ENCODE measurements around the gene COMMD4. TPM values are rescaled to one million over a fixed set of nuclear protein-coding genes. Genes with fewer than 3 reads are reported as not detected.

The COMMD4 gene
- total and polyA plus RNA-seq, 2 of the 8 experiments (the other 6 are each of a cell fraction or from before 2014, with no cell fraction given) = 131 to 236 TPM

GRCh38 chr15:75349851-75350588, 14.2 kb downstream of the COMMD4 start:
- ChIA-PET CTCF (ENCODE audit: partially characterized antibody) (no interaction called here), POLR2A (ENCODE audit: partially characterized antibody) (interaction anchor here (2.2 to 8.2 kb wide), 3 partner anchors 11 to 18 kb away, joined by 9 to 69 read pairs (median 25); partner anchors contain the start of gene MAN2C1)
- no peak overlapping the region for H2BK12ac ChIP-seq (ENCODE audit: low read depth, low read length)
- H3K23ac ChIP-seq (ENCODE audit: insufficient read length) = no peak overlapping the region
- H3K27me3 ChIP-seq (replicated peaks in 1 of 4; ENCODE audit: control insufficient read depth in 3 of 4, extremely low read depth in 1 of 4, insufficient read depth in 3 of 4, low read length in 3 of 4) = peaks cover 0 to 31% (median 16%) of the 10 kb centered on the region in 4 experiments; a peak in 5 of 7 replicates
- H3K4me2 ChIP-seq (ENCODE audit: insufficient read depth in 1 of 2, low read depth in 2 of 2, low read length in 2 of 2) = no peak overlapping the region
- no peak overlapping the region for H2BK5ac ChIP-seq (ENCODE audit: low read depth, low read length)
- no peak overlapping the region for H3K56ac ChIP-seq (replicated peaks; ENCODE audit: insufficient read length, low read depth, low read length)
- peaks cover 0 to 7% of the 10 kb centered on the region in 2 experiments for H4K20me1 ChIP-seq (replicated peaks in 1 of 2; ENCODE audit: control insufficient read depth in 1 of 2, insufficient read depth in 2 of 2, low read length in 2 of 2)
- H3K27ac ChIP-seq (ENCODE audit: low read depth, low read length) = no peak overlapping the region
- H2AFZ ChIP-seq (ENCODE audit: low read length) = no peak overlapping the region
- H3K9ac ChIP-seq (replicated peaks in 1 of 4; ENCODE audit: extremely low read depth in 1 of 4, low read depth in 3 of 4, low read length in 3 of 4) = no peak overlapping the region
- no peak overlapping the region for H2AK5ac ChIP-seq (ENCODE audit: low read depth, low read length)
- no peaks in the 10 kb centered on the region for H3K79me2 ChIP-seq (ENCODE audit: control insufficient read depth in 1 of 2, insufficient read depth in 2 of 2, low read length in 2 of 2)
- no peaks in the 10 kb centered on the region; the same call in 1 of the 2 replicates for H3K79me1 ChIP-seq (ENCODE audit: low read depth, low read length)
- peaks cover 0 to 9% (median 5%) of the 10 kb centered on the region in 4 experiments; a peak in 4 of 7 replicates for H3K4me1 ChIP-seq (replicated peaks in 1 of 4; ENCODE audit: control insufficient read depth in 3 of 4, insufficient read depth in 4 of 4, low read length in 3 of 4)
- no peak overlapping the region for H3K4me3 ChIP-seq (ENCODE audit: extremely low read depth in 1 of 4, insufficient read depth in 2 of 4, low read depth in 3 of 4, low read length in 4 of 4)
- WGBS, 2 experiments (ENCODE audit: extremely low coverage in 1 of 2, insufficient coverage in 1 of 2, insufficient read length in 1 of 2, insufficient replicate concordance in 2 of 2, low coverage in 1 of 2, low lambda C conversion rate in 2 of 2, missing lambda C conversion rate in 1 of 2) = 88% methylated on average over 9 of the region's 9 CpGs; no CpG with 5 or more reads in 1 of the 2 experiments
- no peaks in the 10 kb centered on the region for H3K36me3 ChIP-seq (ENCODE audit: control insufficient read depth in 2 of 4, insufficient read depth in 4 of 4, low read length in 3 of 4)
- no peak overlapping the region for H4K8ac ChIP-seq (ENCODE audit: extremely low read depth, insufficient read depth, low read length)
- no peak overlapping the region for H2BK120ac ChIP-seq (replicated peaks; ENCODE audit: low read depth, low read length)
- FAIRE-seq (no peak), DNase-seq (ENCODE audit: low read depth in 1 of 2, low spot score in 2 of 2) (no peak)
- peaks cover 17% of the 10 kb centered on the region for H3K23me2 ChIP-seq (ENCODE audit: low read depth, low read length)
- H3K4ac ChIP-seq (replicated peaks; ENCODE audit: insufficient read length, low read depth, low read length) = no peak overlapping the region
- no peak overlapping the region for H3K18ac ChIP-seq (ENCODE audit: extremely low read depth, low read length)
- no peak overlapping the region for H2BK20ac ChIP-seq (ENCODE audit: low read length)
- no peak overlapping the region for H4K91ac ChIP-seq (replicated peaks; ENCODE audit: insufficient read length, low read length)
- H2BK15ac ChIP-seq (ENCODE audit: low read length) = no peak overlapping the region
- H4K5ac ChIP-seq (ENCODE audit: insufficient read length, low read depth, low read length) = no peak overlapping the region
- H3K14ac ChIP-seq (ENCODE audit: insufficient read length) = no peak overlapping the region
- TF ChIP-seq CHD1 (IDR thresholded peaks at IDR 0.05; ENCODE audit: low read depth, low read length) = no peak
- TF ChIP-seq SRF (IDR thresholded peaks at IDR 0.05; ENCODE audit: low read depth, low read length) = no peak
- no peak for TF ChIP-seq RAD21 (IDR thresholded peaks at IDR 0.05 in 1 of 2, conservative IDR thresholded peaks at IDR 0.05 in 1 of 2; ENCODE audit: low read depth in 2 of 2, low read length in 2 of 2)
- no peak for TF ChIP-seq SUZ12 (IDR thresholded peaks at IDR 0.05; ENCODE audit: low read length)
- TF ChIP-seq EZH2 (IDR thresholded peaks at IDR 0.05; ENCODE audit: low read depth, low read length, severe bottlenecking) = no peak
- no peak for TF ChIP-seq EP300 (IDR thresholded peaks at IDR 0.05; ENCODE audit: borderline replicate concordance in 1 of 2, low read depth in 2 of 2, low read length in 2 of 2)
- no peak for TF ChIP-seq SP4 (IDR thresholded peaks at IDR 0.05; ENCODE audit: low read length)
- H3K9me3 ChIP-seq (ENCODE audit: insufficient read depth in 2 of 2, low read depth in 1 of 2, low read length in 1 of 2) = no peaks in the 10 kb centered on the region
